T follicular helper cell (primary cell): ENCODE measurements around the gene LSR.
"Not testable (repeated sequence)": the region's sequence is repeated elsewhere in the genome, so short reads cannot be mapped to it uniquely, and the experiment has no call there.

Source experiments
- DNase-seq: peaks from one replicate; pipeline ENCODE4 v3.0.0-alpha.2; 2020; ENCODE audit warnings: low read depth

The LSR gene

DNA sequence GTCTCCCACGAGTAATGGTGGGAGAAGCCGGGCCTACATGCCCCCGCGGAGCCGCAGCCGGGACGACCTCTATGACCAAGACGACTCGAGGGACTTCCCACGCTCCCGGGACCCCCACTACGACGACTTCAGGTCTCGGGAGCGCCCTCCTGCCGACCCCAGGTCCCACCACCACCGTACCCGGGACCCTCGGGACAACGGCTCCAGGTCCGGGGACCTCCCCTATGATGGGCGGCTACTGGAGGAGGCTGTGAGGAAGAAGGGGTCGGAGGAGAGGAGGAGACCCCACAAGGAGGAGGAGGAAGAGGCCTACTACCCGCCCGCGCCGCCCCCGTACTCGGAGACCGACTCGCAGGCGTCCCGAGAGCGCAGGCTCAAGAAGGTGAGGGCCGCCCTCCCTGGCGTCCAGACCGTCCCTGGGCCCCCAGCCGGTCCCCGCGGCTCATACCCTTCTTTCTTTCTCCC, 18.6 kb downstream of the LSR start:
- DNase-seq = no peak

DNA sequence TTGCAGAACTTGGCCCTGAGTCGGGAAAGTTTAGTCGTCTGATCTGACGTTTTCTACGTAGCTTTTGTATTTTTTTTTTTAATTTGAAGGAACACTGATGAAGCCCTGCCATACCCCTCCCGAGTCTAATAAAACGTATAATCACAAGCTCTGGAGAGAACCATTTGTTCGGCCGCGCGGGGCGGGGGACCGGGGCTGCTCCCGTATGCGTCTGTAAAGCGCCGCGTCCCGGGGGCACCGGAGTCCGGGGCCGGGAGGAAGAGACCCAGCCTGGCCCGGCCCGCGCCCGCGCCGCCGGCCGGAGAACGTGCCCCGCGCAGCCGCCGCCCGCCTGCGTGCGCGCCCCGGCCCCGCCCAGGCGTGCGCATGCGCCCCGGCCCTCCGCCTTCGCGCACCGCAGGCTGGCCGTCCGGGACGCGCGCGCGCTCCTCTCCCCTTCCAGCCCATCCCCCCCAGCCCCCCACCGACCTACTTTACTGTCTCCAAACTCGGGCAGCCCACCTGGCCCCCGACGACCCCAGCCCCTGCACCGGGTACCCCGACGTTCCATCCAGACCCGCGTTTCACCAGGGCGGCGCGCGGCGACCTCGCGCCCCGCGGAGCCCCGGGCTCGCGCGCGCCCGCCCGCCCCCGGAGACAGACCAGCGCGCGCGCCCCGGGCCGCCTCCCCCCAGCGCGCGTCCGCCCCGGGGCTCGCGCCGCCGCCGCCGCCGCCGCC, 19.2 kb downstream of the LSR start:
- DNase-seq = peak; percentile 56

DNA sequence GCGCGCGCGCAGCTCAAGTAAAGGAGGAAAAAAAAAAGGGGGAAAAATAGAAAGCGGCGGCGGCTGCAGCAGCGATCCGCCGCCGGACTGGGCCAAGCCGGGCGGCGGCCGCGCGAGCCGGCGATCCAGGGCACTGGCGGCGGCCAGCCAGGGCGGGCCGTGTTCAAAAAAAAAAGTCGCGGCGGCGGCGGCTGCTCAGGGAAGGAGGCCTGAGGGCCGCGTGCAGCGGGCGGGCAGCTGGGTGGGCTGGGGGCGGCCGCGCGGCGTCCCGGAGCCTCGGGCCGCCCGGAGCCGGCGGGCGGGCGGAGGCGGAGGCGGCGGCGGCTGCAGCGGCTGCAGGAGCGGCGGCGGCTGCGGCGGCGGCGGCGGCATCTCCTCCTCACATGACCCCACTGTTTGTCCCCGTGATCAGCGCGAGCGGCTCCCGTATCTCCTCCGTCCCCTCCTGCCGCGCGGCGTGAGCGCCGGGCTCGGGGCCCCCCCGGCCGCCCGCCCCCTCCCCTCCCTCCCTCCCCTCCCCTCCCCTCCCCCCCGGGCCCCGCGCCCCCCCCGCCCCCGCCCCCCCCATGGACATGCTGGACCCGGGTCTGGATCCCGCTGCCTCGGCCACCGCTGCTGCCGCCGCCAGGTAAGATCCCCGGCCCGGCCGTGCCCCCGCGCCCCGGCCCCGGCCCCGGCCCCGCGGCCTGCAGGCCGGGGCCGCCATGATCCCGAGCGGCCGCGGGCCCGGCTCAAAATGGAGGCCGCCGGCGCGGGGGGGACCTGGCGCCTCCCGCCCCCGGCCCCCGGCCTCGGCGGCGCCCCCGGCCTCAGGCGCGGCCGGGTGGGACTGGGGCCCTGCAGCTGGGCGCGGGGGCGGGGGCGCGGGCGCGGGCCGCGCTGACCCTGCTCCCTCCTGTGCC, 20.0 kb downstream of the LSR start, which contains the start of gene USF2:
USF2 (plus strand) TSS at position 427 of the 902 bp plus-strand sequence; CDS start at position 567, 140 bp downstream.
- DNase-seq = peak; percentile 46

DNA sequence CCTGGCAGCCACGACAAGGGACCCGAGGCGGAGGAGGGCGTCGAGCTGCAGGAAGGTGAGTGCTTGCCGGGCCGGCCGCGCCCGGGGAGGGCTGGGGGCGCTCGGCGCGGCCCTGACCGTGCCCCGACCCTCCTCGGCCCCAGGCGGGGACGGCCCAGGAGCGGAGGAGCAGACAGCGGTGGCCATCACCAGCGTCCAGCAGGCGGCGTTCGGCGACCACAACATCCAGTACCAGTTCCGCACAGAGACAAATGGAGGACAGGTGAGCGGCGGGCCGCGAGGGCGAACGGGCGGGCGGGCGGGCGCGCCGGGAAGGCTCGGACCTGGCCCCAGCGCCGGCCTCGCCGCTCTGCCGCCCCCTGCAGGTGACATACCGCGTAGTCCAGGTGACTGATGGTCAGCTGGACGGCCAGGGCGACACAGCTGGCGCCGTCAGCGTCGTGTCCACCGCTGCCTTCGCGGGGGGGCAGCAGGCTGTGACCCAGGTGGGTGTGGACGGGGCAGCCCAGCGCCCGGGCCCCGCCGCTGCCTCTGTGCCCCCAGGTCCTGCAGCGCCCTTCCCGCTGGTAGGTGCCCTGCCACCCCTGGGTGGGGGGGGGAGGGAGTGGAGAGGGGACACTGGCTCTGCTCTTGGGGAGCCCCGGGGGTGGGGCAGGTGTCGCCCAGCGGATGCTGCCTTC, 20.8 kb downstream of the LSR start:
- DNase-seq = peak; percentile 48

DNA sequence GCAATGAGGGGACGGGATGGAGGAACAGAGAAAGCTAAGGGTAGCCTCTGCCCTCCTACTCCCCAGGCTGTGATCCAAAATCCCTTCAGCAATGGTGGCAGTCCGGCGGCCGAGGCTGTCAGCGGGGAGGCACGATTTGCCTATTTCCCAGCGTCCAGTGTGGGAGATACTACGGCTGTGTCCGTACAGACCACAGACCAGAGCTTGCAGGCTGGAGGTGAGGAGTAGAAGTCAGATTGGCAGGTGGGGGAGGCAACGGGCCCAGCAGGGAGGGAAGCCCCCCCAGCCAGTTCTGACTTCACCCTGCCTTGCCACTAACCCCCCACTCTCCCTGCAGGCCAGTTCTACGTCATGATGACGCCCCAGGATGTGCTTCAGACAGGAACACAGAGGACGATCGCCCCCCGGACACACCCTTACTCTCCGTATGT, 21.6 kb downstream of the LSR start:
- no peak for DNase-seq

DNA sequence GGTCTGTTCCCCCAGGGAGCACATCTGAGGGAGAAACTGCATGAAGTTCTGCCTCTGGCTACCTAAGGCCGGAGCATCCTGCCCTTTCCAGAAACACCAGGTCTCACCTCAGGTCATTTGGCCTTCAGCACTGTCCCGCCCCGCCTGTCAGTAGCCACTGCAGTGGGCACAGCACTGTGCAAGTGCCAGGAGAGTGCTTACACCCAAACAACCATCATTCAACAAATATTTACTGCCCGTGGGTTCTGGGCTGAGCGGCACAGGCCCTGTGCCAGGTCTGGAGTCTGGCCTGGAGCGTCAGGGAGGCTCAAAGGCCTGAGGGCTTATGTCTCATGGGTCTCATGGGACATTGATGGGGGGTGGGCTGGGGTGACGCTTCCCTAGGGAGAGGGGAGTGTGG, 22.7 kb downstream of the LSR start:
- DNase-seq = no peak

DNA sequence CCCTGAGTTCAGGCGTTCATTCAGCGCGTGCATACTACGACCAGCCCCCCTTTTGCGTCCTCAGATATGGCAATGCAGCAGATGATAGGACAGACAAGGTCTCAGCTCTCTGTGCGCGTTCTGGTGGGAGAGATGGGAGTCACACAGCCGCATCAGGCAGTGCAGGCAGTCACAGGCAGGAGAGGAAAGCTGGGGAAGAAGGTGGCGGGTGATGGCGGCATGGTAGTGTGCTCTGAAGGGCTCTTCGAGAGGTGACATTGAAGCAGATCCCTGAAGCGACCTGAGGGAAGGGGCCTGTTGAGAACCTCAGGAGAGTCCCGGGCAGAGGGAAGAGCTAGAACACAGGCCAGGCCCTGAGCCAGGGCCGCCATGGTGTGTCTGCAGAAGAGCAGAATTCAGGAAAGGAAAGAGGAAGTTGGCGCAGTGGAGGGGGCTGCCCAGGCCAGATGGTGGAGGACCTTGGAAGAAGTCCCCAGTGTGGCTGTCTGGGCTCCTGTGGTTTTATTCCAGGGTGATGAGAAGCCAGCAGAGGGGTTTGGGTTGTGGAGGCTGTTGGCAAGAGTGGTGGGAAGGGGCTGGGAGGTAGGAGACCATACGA, 23.4 kb downstream of the LSR start:
- DNase-seq = no peak

DNA sequence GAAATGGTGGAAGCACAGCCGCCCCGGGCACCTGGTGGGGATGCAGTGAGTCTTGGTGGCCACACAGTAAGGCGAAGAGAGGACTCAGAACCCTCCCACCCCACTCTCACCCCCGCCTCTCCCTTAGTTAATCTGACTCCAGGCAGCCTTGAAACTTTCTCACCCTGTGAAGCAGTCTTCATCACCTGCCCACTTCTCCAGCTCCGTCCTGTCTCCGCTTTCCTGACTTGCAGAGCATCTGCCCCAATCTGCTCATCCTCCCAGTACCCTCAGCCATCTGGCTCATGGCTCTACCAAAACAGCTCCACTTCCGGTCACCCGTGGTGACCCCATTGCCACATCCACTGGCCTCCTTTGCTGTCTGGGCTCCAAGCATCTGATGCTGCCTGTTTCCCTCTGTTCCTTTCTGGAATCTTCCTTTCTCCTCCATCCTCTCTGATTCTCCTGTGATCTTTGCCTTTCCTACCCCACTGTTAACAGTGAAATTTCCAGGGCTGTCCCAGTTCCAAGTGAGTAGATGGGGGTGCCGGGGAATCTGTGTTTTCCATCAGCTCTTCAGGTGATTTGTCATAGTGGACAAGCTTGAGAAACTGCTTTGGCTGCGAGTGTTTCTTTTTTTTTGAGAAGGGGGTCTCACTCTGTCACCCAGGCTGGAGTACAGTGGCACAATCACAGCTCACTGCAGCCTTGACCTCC, 24.3 kb downstream of the LSR start:
- DNase-seq = no peak

DNA sequence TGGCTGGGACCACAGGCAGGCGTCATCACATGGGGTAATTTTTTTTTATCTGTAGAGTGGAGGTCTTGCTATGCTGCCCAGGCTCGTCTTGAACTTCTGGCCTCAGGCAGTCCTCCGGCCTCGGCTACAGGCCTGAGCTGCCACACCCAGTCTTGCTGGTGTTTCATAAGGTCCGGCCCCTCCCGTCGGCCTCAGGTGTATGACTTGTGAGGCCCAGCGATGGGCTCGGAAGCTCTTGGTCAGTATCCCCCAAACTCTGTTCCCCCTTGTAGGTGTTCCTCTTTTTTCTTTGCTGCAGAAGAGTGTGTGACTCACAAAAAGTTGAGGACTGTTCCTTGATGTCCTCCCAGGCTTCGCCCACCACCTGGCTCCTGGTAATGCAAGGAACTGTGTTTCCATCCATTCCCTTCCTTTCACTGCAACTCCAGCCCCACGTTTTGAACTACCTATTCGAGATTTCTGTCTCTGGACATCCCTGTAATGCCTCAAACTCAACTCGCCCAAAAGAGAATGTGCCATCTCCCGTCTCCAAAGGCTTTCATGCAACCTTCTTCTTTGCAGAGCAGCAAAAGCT, 25.0 kb downstream of the LSR start:
- DNase-seq = no peak

DNA sequence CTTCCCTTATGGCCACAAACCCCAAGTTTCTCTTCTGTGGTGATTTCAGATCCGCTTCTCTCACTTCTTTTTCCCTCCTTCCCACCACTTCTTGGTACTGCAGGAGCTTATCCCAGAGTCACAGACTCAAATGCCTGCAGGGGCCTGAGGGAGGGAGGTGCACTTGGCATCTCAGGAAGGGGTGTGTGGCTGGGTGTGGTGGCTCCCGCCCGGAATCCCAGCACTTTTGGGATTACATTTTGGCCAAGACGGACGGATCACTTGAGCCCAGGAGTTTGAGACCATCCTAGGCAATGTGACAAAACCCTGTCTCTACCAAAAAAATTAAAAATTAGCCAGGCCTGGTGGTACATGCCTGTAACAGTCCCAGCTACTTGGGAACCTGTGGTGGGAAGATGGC, 25.5 kb downstream of the LSR start:
- DNase-seq = no peak

DNA sequence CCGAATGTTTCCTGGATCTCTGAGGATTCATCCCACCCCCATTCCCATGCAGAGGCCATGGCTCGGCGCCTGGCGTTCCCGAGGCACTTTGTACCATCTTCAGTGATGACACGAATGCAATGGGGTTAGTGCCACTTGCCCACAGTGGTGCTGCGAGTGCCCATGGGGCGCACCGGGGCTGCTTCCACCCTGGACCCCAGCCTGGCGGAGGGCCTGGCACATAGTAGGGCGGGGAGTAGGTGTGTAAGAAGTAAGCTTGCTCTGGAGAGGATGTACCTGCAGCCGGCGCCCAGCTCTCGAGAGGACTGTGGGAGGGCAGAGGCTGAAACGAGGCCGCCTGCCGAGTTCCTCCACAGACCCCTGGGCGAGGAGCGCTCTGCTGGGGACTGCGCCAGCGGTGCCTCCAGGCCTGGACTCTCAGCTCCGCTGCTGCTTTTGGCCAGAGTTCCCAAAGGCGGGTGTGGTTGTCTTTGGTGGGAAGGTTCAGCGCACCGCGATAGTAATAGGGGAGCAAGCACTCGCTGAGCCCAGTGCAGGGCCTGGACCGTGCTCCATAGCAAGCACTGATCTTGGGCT, 28.0 kb downstream of the LSR start:
- no peak for DNase-seq

DNA sequence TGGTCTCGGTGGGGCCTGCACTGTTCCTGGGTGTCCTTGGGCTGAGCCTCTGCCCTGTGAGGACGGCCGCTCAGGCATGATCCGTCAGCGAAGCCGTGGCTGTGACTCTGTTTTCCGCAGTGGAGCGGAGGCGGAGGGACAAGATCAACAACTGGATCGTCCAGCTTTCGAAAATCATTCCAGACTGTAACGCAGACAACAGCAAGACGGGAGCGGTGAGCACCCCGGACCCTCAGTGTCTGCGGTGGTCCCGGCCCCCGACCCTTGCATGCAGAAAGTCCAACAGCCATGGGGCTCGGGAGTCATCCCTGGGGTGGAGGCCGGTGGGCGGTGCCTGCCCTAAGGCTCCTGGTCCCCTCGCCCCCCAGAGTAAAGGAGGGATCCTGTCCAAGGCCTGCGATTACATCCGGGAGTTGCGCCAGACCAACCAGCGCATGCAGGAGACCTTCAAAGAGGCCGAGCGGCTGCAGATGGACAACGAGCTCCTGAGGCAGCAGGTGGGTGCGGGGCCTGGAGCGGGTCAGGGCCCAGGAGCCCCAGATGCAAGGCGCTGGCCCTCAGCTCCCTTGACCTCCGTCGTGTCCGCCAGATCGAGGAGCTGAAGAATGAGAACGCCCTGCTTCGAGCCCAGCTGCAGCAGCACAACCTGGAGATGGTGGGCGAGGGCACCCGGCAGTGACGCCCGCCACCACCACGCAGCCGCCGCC, 29.9 kb downstream of the LSR start:
- no peak for DNase-seq

DNA sequence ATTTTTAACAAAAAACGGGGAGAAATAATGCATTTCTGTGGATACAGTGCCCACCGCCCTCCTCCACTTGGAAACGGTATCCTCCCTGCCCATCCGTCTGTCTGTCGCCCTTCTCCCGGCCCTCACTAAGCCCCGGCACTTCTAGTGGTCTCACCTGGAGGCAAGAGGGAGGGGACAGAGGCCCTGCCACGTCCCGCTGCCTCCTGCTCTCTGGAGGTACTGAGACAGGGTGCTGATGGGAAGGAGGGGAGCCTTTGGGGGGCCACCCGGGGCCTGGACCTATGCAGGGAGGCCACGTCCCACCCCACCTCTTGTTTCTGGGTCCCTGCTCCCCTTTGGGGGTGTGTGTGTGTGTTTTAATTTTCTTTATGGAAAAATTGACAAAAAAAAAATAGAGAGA, 30.6 kb downstream of the LSR start:
- no peak for DNase-seq

DNA sequence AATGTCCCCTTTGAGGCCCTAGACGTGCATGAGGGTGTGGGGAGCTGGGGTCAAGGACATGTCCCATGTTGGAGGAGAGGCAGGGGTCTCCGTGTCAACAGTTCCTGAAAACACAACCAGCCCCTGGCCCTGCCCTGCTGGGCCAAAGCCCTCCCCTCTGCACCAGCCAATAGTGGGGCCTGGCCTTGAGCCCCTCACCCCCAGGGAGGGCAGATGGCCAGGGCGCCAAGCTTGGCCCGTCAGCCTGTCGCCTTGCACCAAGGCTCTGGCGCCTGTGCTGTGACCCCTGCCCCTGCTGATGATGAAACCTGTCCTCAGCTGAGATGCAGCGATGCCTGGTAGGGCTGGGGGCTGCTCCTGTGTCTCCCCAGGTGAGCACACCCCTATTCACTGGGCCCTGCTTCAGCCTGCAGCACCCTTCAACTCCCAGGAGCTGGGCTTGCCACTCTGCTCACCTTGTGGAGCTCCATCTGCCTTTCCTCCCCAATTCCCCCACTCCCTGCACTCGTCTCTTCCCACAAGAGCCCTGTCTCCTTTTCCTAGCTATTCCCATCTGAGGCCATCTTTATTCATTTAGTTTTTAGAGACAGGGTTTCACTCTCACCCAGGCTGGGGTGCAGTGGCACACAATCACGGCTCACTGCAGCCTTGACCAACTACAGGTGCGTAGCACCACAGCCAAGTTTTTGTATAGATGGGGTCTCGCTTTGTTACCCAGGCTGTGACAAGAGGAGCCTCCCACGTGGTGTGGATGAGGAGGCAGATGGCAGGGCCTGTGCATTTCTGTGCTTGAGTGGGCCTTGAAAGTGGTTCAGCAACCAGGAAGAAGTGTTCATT, 31.4 kb downstream of the LSR start:
- no peak for DNase-seq

DNA sequence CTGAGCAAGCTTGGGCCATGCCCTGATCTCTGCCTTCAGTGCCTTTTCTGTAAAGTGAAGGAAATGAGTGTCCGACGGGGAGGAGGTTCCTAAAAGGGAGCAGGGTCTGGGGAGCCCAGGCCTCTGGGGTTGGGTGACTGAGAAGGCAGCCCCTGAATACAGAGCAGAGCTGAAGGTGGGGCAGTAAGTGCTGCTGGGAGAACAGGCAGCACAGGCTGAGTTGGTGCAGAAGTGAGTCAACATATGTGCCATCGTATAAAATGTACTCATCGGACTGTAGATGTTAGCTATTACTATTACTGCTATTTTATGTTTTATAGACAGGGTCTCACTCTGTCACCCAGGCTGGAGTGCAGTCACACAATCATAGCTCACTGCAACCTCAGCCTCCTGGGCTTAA, 32.5 kb downstream of the LSR start:
- no peak for DNase-seq

DNA sequence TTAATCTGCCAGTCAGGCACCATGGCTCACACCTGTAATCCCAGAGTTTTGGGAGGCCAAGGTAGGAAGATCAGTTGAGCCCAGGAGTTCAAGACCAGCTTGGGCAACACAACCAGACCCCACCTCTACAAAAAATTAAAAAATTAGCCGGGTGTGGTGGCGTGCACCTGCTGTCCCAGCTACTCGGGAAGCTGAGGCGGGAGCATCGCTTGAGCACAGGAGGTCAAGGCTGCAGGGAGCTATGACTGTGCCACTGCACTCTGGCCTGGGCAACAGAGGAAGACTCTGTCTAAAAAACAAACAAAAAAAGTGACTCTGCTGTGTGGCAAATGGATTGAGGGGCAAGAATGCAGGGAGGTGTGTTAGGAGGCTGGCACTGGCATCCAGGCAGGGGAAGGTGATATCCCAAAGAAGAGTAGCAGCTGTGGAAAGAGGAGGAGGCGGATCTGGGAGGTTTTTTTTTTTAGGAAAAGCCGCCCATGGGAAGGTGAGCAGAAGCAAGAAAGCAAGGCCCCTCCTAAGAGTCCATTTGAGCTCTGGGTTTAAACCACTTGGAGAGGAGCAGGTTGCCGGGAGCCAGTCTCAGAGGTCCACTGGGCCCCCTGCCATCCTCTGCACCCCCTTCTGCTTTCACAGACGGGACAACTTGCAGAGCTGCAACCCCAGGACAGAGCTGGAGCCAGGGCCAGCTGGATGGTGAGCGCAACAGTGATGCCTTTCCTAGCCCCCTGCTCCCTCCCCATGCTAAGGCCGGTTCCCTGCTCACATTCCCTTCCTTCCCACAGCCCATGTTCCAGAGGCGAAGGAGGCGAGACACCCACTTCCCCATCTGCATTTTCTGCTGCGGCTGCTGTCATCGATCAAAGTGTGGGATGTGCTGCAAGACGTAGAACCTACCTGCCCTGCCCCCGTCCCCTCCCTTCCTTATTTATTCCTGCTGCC, 35.6 kb downstream of the LSR start:
- no peak for DNase-seq

DNA sequence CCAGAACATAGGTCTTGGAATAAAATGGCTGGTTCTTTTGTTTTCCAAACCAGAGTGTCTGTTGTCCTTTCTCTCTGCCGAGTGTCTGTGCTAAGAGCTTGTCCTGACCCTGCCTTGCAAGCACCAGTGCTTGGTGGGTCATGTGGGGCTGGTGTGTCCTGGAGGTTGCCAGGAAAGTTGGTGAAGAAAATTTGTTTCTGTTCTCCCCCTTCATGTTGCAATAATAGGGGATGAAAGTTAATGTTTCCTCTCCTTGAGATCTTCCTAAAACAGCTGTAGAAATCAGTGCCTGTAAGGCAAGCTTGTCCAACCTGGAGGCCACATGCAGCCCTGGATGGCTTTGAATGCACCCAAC, 36.3 kb downstream of the LSR start:
- no peak for DNase-seq

DNA sequence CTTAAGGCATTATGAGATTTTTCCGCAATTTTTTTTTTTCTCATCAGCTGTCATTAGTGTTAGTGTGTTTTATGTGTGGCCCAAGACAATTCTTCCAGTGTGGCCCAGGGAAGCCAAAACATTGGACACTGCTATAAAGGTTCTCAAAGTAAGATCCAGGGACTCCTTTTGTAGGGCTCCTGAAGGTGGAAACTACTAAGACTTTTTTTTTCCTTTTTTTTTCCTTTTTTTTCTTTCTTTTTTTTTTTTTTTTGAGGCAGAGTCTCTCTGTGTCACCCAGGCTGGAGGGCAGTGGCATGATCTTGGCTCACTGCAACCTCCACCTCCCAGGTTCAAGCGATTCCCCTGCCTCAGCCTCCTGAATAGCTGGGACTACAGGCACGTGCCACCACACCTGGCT, 36.7 kb downstream of the LSR start:
- not testable (repeated sequence) for DNase-seq
